ENCODE results near the gene TMEM38B.

DNA sequence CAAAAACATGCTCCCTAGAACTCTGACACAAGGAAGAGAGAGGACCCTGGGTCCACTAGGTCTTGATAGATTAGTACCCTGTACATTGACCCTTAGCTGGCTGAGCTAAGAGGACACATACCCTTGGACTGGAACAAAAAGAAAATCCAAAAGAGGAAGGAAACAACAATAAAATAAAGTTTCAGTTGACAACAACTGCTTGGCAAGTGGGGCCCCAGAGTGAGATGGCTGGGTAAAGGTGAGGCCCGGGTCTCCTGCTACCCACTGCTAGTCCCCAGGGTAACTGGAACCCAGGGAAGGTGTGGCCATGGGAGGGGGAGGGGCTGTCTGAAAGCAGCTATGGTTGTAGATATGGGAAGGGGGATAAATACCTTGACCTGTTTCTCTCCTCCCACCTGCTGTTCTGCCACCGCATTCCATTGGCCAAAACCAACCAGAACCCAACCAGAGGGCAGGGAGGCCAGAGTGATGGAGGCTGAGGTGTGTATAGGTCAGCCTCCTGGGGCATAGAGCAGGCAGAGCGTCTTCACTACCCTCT, 20.4 kb upstream of the TMEM38B start:
- TF ChIP-seq EZH2 (IDR thresholded peaks at IDR 0.05): no peak
- TF ChIP-seq, protein P1, sequence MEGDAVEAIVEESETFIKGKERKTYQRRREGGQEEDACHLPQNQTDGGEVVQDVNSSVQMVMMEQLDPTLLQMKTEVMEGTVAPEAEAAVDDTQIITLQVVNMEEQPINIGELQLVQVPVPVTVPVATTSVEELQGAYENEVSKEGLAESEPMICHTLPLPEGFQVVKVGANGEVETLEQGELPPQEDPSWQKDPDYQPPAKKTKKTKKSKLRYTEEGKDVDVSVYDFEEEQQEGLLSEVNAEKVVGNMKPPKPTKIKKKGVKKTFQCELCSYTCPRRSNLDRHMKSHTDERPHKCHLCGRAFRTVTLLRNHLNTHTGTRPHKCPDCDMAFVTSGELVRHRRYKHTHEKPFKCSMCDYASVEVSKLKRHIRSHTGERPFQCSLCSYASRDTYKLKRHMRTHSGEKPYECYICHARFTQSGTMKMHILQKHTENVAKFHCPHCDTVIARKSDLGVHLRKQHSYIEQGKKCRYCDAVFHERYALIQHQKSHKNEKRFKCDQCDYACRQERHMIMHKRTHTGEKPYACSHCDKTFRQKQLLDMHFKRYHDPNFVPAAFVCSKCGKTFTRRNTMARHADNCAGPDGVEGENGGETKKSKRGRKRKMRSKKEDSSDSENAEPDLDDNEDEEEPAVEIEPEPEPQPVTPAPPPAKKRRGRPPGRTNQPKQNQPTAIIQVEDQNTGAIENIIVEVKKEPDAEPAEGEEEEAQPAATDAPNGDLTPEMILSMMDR (IDR thresholded peaks at IDR 0.05): no peak
